ENCODE data around the gene ITPR1.

The ITPR1 gene

GRCh38 chr3:4748127-4748526, 255.0 kb downstream of the ITPR1 start:
- DNase-seq: no peak

GRCh38 chr3:4748701-4749378, 255.7 kb downstream of the ITPR1 start:
- peak; percentile 13 to 27 (median 25) for DNase-seq

GRCh38 chr3:4749567-4750002, 256.4 kb downstream of the ITPR1 start:
- no peak for DNase-seq

- DNase-seq: peak; percentile 31 to 55 (median 33)
Measured at GRCh38 chr3:4750306-4750968, 257.3 kb downstream of the ITPR1 start.

- no peak for DNase-seq
Measured at GRCh38 chr3:4751029-4751501, 257.9 kb downstream of the ITPR1 start.

- peak; percentile 79 to 94 (median 90) for DNase-seq
Measured at GRCh38 chr3:4751502-4752101, 258.5 kb downstream of the ITPR1 start.

DNA sequence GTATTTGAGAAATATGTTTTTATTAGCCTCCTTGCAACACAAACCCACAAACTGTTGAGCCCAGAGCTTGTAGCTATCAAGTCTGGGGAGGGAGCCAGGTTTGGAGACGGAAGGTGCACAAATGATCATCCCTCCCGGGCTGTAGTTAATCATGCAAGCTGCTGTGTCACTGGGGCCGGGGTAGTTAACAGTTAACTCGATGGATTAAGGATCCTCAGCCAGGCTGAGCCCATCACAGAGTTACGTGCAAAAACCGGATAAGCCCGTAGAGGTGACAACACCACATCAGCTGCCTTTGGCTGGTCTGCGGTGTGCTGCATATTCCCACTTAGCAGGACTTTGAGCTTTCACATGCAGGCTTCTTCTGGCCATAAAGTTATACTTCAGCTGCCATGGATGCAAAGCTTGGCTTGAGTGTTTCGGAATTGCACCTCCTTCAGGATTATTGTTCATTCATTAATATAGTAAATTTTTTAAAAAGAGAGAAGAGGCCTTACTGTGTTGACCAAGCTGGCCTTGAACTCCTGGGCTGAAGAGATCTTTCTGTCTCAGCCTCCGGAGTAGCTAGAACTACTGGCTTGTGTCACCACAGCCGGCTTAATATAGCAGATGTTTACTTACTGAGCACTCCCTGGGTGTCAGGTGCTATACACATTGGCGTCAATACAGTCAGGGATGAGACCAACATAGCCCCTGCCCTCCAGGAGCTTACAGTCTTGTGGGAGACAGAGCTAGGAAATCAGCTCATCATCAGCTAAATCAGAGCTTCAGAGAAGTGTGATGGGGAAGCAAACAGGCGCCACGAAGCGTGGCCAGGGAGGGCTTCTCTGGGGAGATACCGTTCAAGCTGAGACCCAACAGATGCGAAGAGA, 259.3 kb downstream of the ITPR1 start:
- peak in 2 of 3 donors; percentile 24 to 25 for DNase-seq

DNA sequence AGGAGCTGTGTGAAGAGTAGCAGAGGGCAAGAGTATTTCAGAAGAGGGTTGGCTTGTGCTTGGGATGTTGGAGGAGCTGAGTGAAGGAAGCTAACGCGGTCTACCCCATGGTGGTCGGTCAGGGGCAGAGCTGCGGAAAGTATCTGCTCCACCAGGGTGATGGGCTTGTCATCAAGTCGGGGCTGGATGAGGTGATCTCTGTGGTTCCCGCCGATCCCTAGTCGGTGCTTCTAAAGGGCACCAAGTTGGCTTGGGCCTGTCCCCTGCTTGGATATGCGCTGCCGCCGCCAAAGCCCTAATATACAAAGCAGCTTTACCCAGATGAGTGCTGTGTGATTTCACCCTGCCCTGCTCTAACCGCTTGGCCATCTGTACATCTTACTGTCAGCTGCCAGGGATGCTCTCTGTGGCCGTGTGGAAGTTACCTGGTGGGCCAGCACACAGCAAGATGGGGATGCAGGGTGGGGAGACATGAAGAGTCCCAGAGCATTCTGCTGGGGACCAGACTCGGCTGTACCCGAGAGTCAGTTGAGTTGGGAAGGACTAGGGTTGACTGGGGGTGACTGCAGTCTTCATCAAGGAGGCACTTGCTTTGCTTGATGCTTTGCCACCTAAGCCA, 260.0 kb downstream of the ITPR1 start:
- DNase-seq: no peak

DNA sequence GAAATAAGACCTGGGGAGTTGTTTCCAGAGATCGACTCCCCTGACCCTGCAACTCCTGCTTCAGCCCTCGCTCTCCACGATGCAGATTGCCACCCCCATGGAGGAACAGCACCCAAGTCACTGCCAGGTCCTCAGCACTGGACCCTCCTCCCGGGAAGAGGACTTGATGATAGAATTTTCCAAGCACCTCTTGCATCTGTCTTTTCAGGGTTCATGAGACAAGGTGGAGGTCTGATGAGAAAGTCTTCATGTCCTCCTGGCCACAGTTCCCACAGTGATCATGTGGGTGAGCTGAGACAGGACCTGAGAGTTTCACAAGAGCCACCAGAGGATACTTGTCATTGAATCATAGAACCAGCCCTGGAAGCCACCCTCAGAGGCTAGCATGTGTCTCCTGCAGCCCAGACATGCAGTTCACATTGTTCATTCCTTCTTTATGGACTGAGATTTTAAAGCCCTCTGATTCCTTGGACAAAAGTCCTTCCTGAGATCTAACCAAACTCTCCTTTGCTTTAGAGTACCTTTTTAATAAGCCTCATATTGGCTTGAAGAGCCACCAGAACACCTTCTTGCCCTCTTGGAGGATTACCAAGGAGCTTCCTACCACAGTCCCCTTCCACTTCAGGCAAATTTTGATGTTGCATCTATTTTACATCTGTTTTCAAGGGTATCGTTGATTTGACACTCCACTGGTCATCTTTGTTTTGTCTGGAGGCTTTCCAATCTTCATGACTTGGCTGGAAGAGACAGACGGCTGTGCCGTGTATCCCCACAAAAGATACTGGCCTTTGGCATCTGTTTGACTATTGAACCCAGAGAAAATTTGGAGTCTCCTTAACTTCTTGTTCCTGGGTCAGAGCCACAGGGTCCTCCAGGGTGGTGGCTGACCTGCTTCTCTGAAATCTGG, 261.3 kb downstream of the ITPR1 start:
- peak in 2 of 3 donors; percentile 37 to 40 for DNase-seq

GRCh38 chr3:4755566-4755965, 262.4 kb downstream of the ITPR1 start:
- no peak for DNase-seq

DNA sequence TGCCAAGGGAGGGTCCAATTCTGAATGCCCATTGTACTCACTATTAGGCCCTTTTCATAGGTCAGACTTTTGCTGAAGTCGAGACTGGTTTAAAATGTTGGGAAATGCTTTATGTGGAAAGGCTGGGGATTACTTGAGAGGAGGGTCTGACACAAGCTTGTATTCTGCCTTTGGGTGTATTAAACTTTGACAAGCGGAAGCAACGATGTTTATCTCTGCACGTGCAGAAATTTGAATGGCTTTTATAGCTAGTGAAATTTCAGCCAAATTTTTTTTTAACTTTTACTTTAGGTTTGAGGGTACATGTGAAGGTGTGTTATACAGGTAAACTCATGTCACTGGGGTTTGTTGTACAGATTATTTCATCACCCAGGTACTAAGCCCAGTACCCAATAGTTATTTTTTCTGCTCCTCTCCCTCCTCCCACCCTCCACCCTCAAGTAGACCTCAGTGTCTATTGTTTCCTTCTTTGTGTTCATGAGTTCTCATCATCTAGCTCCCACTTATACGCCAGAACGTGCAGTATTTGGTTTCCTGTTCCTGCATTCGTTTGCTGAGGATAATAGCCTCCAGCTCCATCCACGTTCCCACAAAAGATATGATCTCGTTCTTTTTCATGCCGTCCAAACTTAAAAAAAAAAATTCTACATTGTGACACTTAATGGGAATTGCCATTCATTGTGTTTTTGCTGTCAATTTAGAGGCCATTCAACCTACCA, 263.1 kb downstream of the ITPR1 start:
- no peak for DNase-seq

DNA sequence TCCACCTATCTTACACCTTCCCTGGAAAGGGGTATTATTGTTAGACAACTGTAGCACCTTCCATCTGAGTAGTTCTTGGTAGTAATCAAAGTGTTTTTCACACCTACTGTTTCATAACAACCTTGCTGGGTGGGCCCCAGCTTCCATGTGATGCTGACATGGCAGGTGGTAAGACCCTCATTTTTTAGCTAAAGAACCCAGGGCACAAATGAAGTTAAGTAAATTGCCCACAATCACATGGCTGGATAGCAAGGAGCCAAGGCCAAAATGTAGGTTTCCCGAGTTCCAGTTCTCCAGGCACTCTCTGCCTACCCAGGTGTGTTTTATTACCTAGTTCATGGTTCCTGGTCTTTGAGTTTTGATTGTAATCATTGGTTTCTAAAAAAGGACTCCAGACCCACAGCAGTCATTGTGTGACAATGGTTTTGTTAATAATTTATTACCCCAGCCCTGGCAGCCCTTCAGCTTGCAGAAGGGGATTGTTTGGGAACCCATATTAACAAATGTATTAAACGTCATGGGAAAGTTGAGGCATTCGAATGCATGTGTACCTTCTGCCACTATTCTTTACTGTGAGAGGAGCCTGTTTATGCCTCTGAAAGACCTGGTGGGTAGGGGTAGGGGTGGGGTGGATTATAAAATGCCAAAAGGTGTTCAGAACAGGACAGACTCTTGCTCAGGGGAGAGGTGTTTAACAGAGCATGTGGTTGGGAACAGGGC, 263.9 kb downstream of the ITPR1 start:
- DNase-seq: no peak

GRCh38 chr3:4757575-4758248, 264.6 kb downstream of the ITPR1 start:
- DNase-seq: no peak

- no peak for DNase-seq
Measured at GRCh38 chr3:4758249-4758860, 265.2 kb downstream of the ITPR1 start.

DNA sequence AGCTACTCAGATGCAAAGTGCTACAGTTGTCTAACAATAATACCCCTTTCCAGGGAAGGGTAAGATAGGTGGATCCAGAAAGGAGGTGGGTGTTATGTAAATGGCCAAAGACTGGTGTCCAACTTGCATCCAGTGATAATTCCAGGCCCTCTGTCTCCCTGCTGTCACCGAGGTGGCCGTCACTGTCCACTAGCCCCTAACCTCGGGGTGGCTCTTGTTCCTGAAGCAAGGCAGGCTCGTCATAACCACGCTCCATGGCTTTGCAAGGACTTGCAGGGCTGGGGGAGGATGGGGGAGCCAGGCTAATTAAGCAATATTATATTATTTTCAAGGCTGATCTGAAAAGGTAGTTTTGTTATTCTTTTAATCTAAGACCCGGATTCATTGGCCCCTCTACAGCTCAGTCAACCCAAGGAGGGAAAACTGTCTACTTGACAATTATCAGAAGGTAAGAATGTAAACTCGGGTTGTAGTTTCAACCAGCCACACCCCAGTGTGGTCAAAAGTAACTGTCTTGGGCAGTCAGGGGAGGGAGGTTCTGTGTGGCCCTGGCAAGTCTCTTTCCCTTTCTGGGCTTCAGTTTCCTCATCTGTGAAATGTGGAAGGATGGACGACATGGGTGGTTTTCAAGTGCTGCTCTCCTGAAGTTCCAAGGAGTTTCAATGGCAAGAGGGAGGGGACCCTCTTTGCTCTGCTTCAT, 266.0 kb downstream of the ITPR1 start:
- peak in 1 of 3 donors; percentile 9 for DNase-seq

DNA sequence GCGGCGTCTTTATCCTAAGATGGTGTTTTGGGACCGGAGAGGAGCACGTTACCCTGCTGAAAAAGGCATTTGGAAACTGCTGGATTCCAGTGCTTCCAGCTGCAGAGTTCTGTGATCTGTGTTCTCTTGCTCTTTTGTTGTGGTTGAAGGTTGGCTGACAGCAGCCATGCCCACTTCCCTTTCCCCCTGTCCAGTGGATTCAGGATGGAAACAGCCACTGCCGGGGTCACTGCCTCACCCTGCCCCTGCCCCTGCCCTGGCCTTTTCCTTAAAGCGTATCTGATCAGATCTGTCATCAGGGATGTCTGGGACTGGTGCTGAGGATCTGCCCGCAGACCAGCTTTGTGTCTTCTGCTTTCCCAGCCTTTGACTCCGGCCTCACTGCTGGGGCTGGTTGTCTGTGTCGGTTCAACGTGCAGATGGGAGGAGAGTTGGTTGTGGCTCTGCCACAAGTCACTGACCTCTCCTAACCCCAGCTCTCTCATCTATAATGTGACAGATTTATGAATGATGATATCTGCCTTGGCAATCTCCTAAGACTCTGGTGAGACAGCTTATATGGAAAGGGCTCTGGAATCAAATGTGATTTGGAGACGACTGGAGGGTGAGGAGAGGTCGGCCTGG, 266.7 kb downstream of the ITPR1 start:
- no peak for DNase-seq

DNA sequence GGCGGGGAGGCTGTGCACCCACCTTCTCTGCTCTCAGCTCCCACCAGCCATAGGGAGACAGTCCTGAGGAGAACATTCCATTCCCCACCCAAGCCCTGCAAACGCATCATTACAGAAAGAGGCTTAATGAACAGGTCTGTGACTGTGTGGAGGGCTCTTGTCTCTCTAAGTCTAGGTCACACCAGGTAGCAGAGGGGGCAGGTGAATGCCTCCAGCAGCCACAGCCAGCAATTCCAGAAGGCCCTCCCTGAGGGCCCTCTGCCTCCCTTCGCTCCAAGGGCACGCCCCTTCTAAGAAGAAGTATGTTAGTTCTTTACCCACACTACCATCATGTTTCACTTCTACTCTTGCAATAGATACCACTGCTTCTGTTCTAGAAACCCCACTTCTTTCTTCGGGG, 268.6 kb downstream of the ITPR1 start:
- no peak for DNase-seq
